Loucy (cell line): Measurements from ENCODE around the gene LEF1.
"Not testable (repeated sequence)": the region's sequence is repeated elsewhere in the genome, so short reads cannot be mapped to it uniquely, and the experiment has no call there.

Experiments
- H2AFZ ChIP-seq: fragments of 200-600 bp; sonication (generic); 2 replicates; pipeline ENCODE4 v1.6.0; 2016; ENCODE audit warnings: antibody characterized with exemption, mild to moderate bottlenecking, low read length, moderate library complexity
- H3F3A ChIP-seq: fragments of 200-600 bp; 2 replicates; pipeline ENCODE4 v1.6.0; 2016; ENCODE audit warnings: antibody characterized with exemption, low read depth, mild to moderate bottlenecking
- H3K27me3 ChIP-seq: fragments of 200-600 bp; sonication (generic); 2 replicates; pipeline ENCODE4 v1.6.1; 2014; ENCODE audit warnings: low read length, mild to moderate bottlenecking; ENCODE audit not compliant: insufficient read depth, poor library complexity, severe bottlenecking
- H3K36me3 ChIP-seq: fragments of 200-600 bp; sonication (generic); 2 replicates; pipeline ENCODE4 v1.6.1; 2016; ENCODE audit warnings: low read length; ENCODE audit not compliant: insufficient read depth
- H3K4me1 ChIP-seq: fragments of 200-600 bp; sonication (generic); 2 replicates; pipeline ENCODE4 v1.5.1; 2014; ENCODE audit warnings: low read length, mild to moderate bottlenecking; ENCODE audit not compliant: insufficient read depth, poor library complexity, severe bottlenecking
- H3K4me2 ChIP-seq: fragments of 200-600 bp; sonication (generic); 2 replicates; pipeline ENCODE4 v1.6.0; 2014; ENCODE audit warnings: antibody characterized with exemption, low read length, low read depth, mild to moderate bottlenecking; ENCODE audit not compliant: poor library complexity, severe bottlenecking
- H3K4me3 ChIP-seq: fragments of 200-600 bp; sonication (generic); 2 replicates; pipeline ENCODE4 v1.5.1; 2014; ENCODE audit warnings: low read length, mild to moderate bottlenecking, mixed read lengths; ENCODE audit not compliant: poor library complexity, severe bottlenecking
- H3K79me2 ChIP-seq: fragments of 200-600 bp; sonication (generic); 2 replicates; pipeline ENCODE4 v1.6.1; 2014; ENCODE audit warnings: low read length; ENCODE audit not compliant: insufficient read depth
- H3K9ac ChIP-seq: fragments of 200-600 bp; sonication (generic); 2 replicates; pipeline ENCODE4 v1.6.0; 2014; ENCODE audit warnings: mild to moderate bottlenecking, low read depth, low read length, moderate library complexity; ENCODE audit not compliant: poor library complexity, severe bottlenecking
- H3K9me2 ChIP-seq: fragments of 200-600 bp; sonication (generic); replicated peaks from 2 replicates; pipeline ENCODE4 v1.6.1; 2016; ENCODE audit warnings: low read depth, low read length, mixed read lengths
- H3K9me3 ChIP-seq: fragments of 200-600 bp; sonication (generic); 2 replicates; pipeline ENCODE4 v1.6.1; 2014; ENCODE audit warnings: mild to moderate bottlenecking, antibody characterized with exemption, low read length, low read depth; ENCODE audit not compliant: insufficient read depth
- H4K20me1 ChIP-seq: fragments of 200-600 bp; sonication (generic); 2 replicates; pipeline ENCODE4 v1.6.0; 2014; ENCODE audit warnings: antibody characterized with exemption, low read length, mild to moderate bottlenecking; ENCODE audit not compliant: insufficient read depth, poor library complexity, severe bottlenecking
- CTCF ChIP-seq: fragments of 200-600 bp; sonication (generic); conservative IDR thresholded peaks from 2 replicates; pipeline ENCODE4 v1.5.1; 2014; ENCODE audit warnings: mild to moderate bottlenecking, antibody characterized with exemption, low read length
- EZH2phosphoT487 ChIP-seq: fragments of 200-600 bp; IDR thresholded peaks from 2 replicates; pipeline ENCODE4 v1.6.1; 2018; ENCODE audit warnings: antibody characterized with exemption, mild to moderate bottlenecking, moderate library complexity, borderline replicate concordance

LEF1 gene

GRCh38 chr4:108013955-108014354 is 154.8 kb downstream of the LEF1 start:
- H3K79me2 ChIP-seq, result no peaks in the 10 kb centered on the region
- H3F3A ChIP-seq, result no peaks in the 10 kb centered on the region
- no peaks in the 10 kb centered on the region for H3K9me3 ChIP-seq
- H3K27me3 ChIP-seq, result no peaks in the 10 kb centered on the region
- H3K4me1 ChIP-seq, result no peaks in the 10 kb centered on the region
- no peak overlapping the region for H2AFZ ChIP-seq
- no peak overlapping the region for H3K9ac ChIP-seq
- no peak overlapping the region for H3K4me3 ChIP-seq
- H3K4me2 ChIP-seq, result no peak overlapping the region
- no peaks in the 10 kb centered on the region for H3K9me2 ChIP-seq
- H3K36me3 ChIP-seq, result peaks cover 55% of the 10 kb centered on the region; the same call in 1 of the 2 replicates
- TF ChIP-seq EZH2phosphoT487 (no peak), CTCF (no peak)
- no peaks in the 10 kb centered on the region for H4K20me1 ChIP-seq

DNA sequence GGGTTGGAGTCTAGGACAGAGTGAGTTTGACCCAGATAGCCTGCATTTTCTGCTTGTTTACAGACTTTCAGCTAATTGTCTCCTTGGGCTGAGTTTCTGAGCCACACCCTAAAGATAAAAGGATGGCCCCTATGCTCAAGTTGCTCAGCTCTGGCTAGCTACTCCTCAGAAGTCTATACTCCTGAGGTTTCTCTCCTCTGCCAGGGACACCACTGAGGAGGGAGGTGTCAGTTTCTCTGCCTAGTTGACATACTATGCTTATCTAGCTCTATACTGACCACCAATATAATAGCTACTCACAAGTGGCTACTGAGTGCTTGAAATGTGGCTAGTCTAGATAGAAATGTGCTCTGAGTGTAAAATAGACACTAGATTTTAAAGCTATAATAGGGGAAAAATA is 155.4 kb downstream of the LEF1 start:
- H3F3A ChIP-seq, result no peaks in the 10 kb centered on the region
- no peaks in the 10 kb centered on the region for H3K9me2 ChIP-seq
- H3K9ac ChIP-seq, result no peak overlapping the region
- TF ChIP-seq EZH2phosphoT487, result no peak
- TF ChIP-seq CTCF, result no peak
- H4K20me1 ChIP-seq, result no peaks in the 10 kb centered on the region
- no peak overlapping the region for H3K4me2 ChIP-seq
- H3K4me1 ChIP-seq, result no peaks in the 10 kb centered on the region
- H3K9me3 ChIP-seq, result no peaks in the 10 kb centered on the region
- H3K27me3 ChIP-seq, result no peaks in the 10 kb centered on the region
- no peak overlapping the region for H3K4me3 ChIP-seq
- peaks cover 54% of the 10 kb centered on the region; the same call in 1 of the 2 replicates for H3K36me3 ChIP-seq
- H3K79me2 ChIP-seq, result no peaks in the 10 kb centered on the region; the same call in 1 of the 2 replicates
- H2AFZ ChIP-seq, result no peak overlapping the region

- peaks cover 51% of the 10 kb centered on the region; the same call in 1 of the 2 replicates for H3K36me3 ChIP-seq
- H3K4me1 ChIP-seq, result not testable (repeated sequence)
Measured at GRCh38 chr4:108012382-108012781, 156.3 kb downstream of the LEF1 start.

GRCh38 chr4:108010167-108010566 is 158.6 kb downstream of the LEF1 start:
- Histone ChIP-seq H3K36me3 (peaks cover 30% of the 10 kb centered on the region; the same call in 1 of the 2 replicates), H2AFZ (no peak overlapping the region), H3F3A (no peaks in the 10 kb centered on the region), H3K27me3 (no peaks in the 10 kb centered on the region), H3K4me1 (no peaks in the 10 kb centered on the region), H3K9me2 (no peaks in the 10 kb centered on the region), H3K79me2 (peaks cover 3% of the 10 kb centered on the region; the same call in 1 of the 2 replicates), H3K9me3 (no peaks in the 10 kb centered on the region), H3K4me3 (no peak overlapping the region), H4K20me1 (no peaks in the 10 kb centered on the region), H3K4me2 (no peak overlapping the region), H3K9ac (no peak overlapping the region)
- TF ChIP-seq EZH2phosphoT487 (no peak), CTCF (no peak)

More at GRCh38 chr4:108012382-108012781, 156.3 kb downstream of the LEF1 start:
- not testable (repeated sequence) for H4K20me1 ChIP-seq, H3K9me3 ChIP-seq, H3K4me2 ChIP-seq, H3K9ac ChIP-seq, H3K27me3 ChIP-seq, H3F3A ChIP-seq, H3K4me3 ChIP-seq, H3K9me2 ChIP-seq, H3K79me2 ChIP-seq, H2AFZ ChIP-seq
